Activated naive CD8-positive, alpha-beta T cell treated with anti-CD3 and anti-CD28 coated beads for 36 hours (primary cell): Measurements from ENCODE around the gene WDR33. TPM values are rescaled to one million over a fixed set of nuclear protein-coding genes. Genes with fewer than 3 reads are reported as not detected.

ENCODE experiments used
- DNase-seq: peaks from one replicate; pipeline ENCODE4 v3.0.0; 2021
- H3K27ac Mint-ChIP-seq: one replicate; pipeline ENCODE4 v1.8.0; 2022; ENCODE audit warnings: mild to moderate bottlenecking, moderate library complexity, mixed read lengths
- H3K27me3 Mint-ChIP-seq: one replicate; pipeline ENCODE4 v1.8.0; 2022; ENCODE audit warnings: mild to moderate bottlenecking, mixed read lengths
- H3K36me3 Mint-ChIP-seq: one replicate; pipeline ENCODE4 v1.8.0; 2021; ENCODE audit warnings: mild to moderate bottlenecking, mixed read lengths
- H3K4me1 Mint-ChIP-seq: one replicate; pipeline ENCODE4 v1.8.0; 2021; ENCODE audit warnings: mixed read lengths
- H3K4me3 Mint-ChIP-seq: one replicate; pipeline ENCODE4 v1.8.0; 2022; ENCODE audit warnings: mild to moderate bottlenecking, moderate library complexity, mixed read lengths
- H3K9me3 Mint-ChIP-seq: one replicate; pipeline ENCODE4 v1.8.0; 2022; ENCODE audit warnings: mixed read lengths
- total RNA-seq, 2 experiments: library from RNA; stranded (reverse); gene quantifications; one replicate each; pipeline ENCODE4 v1.2.3, GENCODE V29; 2021

Gene WDR33
- total RNA-seq, 2 experiments from 2014 or later = 76.5 to 82.5 TPM

GRCh38 chr2:127673291-127674069 lies 137.5 kb downstream of the WDR33 start:
- DNase-seq = no peak
- no peaks in the 10 kb centered on the region for H3K36me3 Mint-ChIP-seq
- H3K27ac Mint-ChIP-seq = no peak overlapping the region
- H3K4me3 Mint-ChIP-seq = no peak overlapping the region
- peaks cover 5% of the 10 kb centered on the region for H3K4me1 Mint-ChIP-seq
- H3K27me3 Mint-ChIP-seq = peaks cover 56% of the 10 kb centered on the region
- no peaks in the 10 kb centered on the region for H3K9me3 Mint-ChIP-seq

DNA sequence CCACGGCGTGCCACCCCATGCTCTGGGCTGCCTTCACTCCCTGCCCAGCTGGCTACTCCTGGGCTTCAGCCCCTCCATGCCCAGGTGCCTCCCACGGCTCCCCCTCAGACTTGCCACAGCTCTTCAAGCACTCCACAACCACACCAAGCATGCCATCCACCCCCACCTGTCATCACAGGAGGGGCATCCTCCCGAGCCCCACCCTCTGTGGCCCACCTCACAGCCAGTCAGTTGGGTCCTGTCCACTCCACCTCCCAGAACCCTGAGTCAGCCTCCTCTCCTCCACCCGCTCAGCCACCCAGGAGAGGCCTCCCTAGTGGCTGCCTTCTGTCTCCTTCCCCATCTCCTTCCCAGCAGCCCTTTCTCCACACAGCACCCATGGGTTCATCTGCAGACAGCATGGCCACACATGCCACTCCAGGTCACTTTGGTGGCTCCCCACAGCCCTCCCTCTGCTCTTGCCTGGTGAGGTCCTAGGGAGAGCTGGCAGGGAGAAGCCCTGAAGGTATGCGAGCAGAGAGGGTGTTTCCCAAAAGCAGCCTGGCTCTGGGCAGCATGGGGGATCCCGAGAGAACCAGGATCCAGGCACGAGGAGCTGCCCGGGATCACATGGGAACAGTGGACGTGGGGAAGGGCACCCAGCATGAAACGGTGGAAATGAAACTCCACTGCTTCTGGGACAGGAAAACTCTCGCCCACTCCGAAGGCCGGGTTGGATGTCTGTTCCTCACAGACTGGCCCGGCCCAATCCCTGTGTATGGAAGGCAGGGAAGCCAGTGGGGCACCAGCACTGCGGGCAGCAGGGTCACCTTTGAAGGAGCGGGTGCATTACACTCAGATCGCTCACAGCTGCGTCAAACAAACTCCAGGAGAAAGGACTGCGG lies 138.4 kb downstream of the WDR33 start:
- no peaks in the 10 kb centered on the region for H3K36me3 Mint-ChIP-seq
- H3K27ac Mint-ChIP-seq = peak overlapping the region; percentile 44
- H3K4me3 Mint-ChIP-seq = no peak overlapping the region
- DNase-seq = no peak
- peaks cover 5% of the 10 kb centered on the region for H3K4me1 Mint-ChIP-seq
- peaks cover 59% of the 10 kb centered on the region for H3K27me3 Mint-ChIP-seq
- no peaks in the 10 kb centered on the region for H3K9me3 Mint-ChIP-seq

DNA sequence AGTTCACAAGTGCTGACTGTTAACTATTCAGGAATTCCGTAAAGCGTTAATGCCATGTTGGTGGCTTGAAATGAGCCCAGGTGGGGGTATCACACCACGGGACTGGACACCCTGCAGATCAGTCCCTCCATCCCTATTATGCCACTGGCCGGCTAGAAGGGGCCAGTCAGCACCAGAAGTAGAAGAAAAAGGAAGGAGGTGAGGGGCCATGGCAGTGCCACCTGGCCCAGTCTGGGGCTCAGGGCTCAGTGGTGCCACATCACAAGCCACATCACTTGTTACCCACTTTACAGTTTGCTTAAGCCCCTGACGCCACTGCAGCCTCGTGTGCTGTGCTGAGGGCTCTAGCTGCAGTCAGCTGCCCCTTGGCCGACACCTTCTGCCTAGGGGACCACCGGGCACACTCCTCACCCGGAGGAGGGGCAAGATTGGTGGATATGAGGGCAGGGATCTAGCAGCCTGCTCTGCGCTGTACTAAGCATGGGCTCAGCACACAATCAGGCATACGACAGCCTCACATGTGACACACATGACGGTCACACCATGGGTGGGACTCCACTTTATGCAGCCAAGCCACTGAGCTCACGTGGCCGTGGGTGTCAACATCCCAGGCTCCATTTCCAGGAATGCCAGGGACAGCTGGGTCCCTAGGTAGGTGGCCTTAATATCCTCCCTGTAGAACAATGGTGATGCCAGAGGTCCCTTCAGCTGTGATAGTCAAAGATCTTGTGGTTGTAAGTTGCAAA lies 139.2 kb downstream of the WDR33 start:
- Mint-ChIP-seq H3K27me3 (peaks cover 58% of the 10 kb centered on the region), H3K9me3 (no peaks in the 10 kb centered on the region), H3K27ac (no peak overlapping the region)

GRCh38 chr2:127670957-127671290 lies 140.0 kb downstream of the WDR33 start:
- no peak overlapping the region for H3K27ac Mint-ChIP-seq
- H3K36me3 Mint-ChIP-seq = no peaks in the 10 kb centered on the region
- H3K9me3 Mint-ChIP-seq = no peaks in the 10 kb centered on the region
- DNase-seq = no peak
- peaks cover 61% of the 10 kb centered on the region for H3K27me3 Mint-ChIP-seq
- peaks cover 5% of the 10 kb centered on the region for H3K4me1 Mint-ChIP-seq
- no peak overlapping the region for H3K4me3 Mint-ChIP-seq

More for the DNA sequence above, 139.2 kb downstream of the WDR33 start:
- Mint-ChIP-seq H3K4me3 (no peak overlapping the region), H3K36me3 (no peaks in the 10 kb centered on the region), H3K4me1 (peaks cover 5% of the 10 kb centered on the region)
- DNase-seq = no peak

- Mint-ChIP-seq H3K4me1 (peaks cover 4% of the 10 kb centered on the region), H3K36me3 (no peaks in the 10 kb centered on the region), H3K27me3 (peaks cover 61% of the 10 kb centered on the region), H3K9me3 (no peaks in the 10 kb centered on the region), H3K27ac (no peak overlapping the region), H3K4me3 (no peak overlapping the region)
- DNase-seq = no peak
Measured at GRCh38 chr2:127670055-127670956, 140.7 kb downstream of the WDR33 start.

DNA sequence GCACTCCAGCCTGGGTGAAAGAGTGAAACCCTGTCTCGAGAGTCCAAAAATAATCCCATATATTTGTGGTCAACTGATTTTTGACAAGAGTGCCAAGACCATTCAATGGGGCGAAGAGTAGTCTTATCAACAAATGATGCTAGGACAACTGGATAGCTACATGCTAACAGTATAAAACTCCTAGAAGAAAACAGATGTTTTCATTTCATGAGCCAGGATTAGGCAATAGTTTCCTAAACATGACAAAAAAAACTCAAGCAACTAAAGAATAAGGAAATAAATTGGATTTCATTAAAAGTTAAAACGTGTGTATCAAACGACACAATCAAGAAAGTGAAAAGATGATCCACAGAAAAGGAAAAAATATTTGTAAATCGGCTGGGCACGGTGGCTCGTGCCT lies 141.9 kb downstream of the WDR33 start:
- Mint-ChIP-seq H3K27ac (no peak overlapping the region), H3K4me1 (no peaks in the 10 kb centered on the region), H3K4me3 (no peak overlapping the region), H3K27me3 (peaks cover 65% of the 10 kb centered on the region), H3K9me3 (no peaks in the 10 kb centered on the region), H3K36me3 (no peaks in the 10 kb centered on the region)
- no peak for DNase-seq

GRCh38 chr2:127665267-127665893 lies 145.6 kb downstream of the WDR33 start:
- H3K9me3 Mint-ChIP-seq = no peaks in the 10 kb centered on the region
- no peaks in the 10 kb centered on the region for H3K36me3 Mint-ChIP-seq
- no peak overlapping the region for H3K4me3 Mint-ChIP-seq
- H3K4me1 Mint-ChIP-seq = peaks cover 3% of the 10 kb centered on the region
- H3K27me3 Mint-ChIP-seq = peaks cover 66% of the 10 kb centered on the region
- DNase-seq = no peak
- no peak overlapping the region for H3K27ac Mint-ChIP-seq

GRCh38 chr2:127664895-127665225 lies 146.1 kb downstream of the WDR33 start:
- Mint-ChIP-seq H3K9me3 (no peaks in the 10 kb centered on the region), H3K27me3 (peaks cover 65% of the 10 kb centered on the region), H3K36me3 (no peaks in the 10 kb centered on the region), H3K4me3 (no peak overlapping the region), H3K4me1 (peaks cover 3% of the 10 kb centered on the region), H3K27ac (no peak overlapping the region)
- DNase-seq = no peak

GRCh38 chr2:127664065-127664894 lies 146.7 kb downstream of the WDR33 start:
- no peak overlapping the region for H3K4me3 Mint-ChIP-seq
- no peaks in the 10 kb centered on the region for H3K36me3 Mint-ChIP-seq
- no peaks in the 10 kb centered on the region for H3K9me3 Mint-ChIP-seq
- H3K27ac Mint-ChIP-seq = no peak overlapping the region
- peaks cover 64% of the 10 kb centered on the region for H3K27me3 Mint-ChIP-seq
- H3K4me1 Mint-ChIP-seq = peaks cover 3% of the 10 kb centered on the region
- no peak for DNase-seq

GRCh38 chr2:127663566-127664064 lies 147.4 kb downstream of the WDR33 start:
- no peak for DNase-seq
- Mint-ChIP-seq H3K4me3 (no peak overlapping the region), H3K9me3 (no peaks in the 10 kb centered on the region), H3K27ac (no peak overlapping the region), H3K36me3 (no peaks in the 10 kb centered on the region), H3K4me1 (peaks cover 3% of the 10 kb centered on the region), H3K27me3 (peaks cover 59% of the 10 kb centered on the region)

- Mint-ChIP-seq H3K27me3 (peaks cover 59% of the 10 kb centered on the region), H3K4me3 (no peak overlapping the region), H3K36me3 (no peaks in the 10 kb centered on the region), H3K9me3 (no peaks in the 10 kb centered on the region), H3K4me1 (peaks cover 3% of the 10 kb centered on the region), H3K27ac (no peak overlapping the region)
- DNase-seq = no peak
Measured at GRCh38 chr2:127662937-127663565, 147.9 kb downstream of the WDR33 start.

DNA sequence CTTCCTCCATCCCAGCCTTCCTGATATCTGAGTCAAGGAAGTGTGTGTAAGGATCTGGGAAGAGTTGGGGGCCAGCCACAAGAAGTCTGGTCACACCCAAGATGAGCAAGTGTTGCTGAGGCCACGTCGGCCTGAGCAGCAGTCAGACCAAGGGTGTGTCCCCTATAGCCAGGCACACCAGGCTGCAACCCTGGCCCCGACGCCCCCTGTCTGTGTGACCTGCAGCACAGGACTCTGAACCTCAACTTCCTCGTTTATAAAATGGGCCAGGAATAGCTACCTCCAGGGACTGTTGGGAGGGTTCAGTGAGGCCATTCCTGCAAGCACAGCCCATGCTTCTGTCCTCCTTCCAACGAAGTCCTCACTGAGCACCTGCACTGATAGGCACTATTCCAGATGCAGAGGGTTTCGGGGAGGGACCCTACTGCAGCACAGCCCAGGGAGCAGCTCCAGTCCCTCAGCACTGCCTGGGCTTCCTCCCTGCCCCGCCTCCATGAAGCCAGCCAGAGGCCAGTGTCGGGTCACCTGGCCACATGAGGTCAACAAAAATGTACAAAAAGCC lies 148.9 kb downstream of the WDR33 start:
- peaks cover 3% of the 10 kb centered on the region for H3K4me1 Mint-ChIP-seq
- DNase-seq = no peak
- no peak overlapping the region for H3K4me3 Mint-ChIP-seq
- no peak overlapping the region for H3K27ac Mint-ChIP-seq
- peaks cover 52% of the 10 kb centered on the region for H3K27me3 Mint-ChIP-seq
- no peaks in the 10 kb centered on the region for H3K9me3 Mint-ChIP-seq
- no peaks in the 10 kb centered on the region for H3K36me3 Mint-ChIP-seq
